ENCODE measurements around the gene TNP2.

Gene TNP2

GRCh38 chr16:11297492-11298142 is 28.5 kb upstream of the TNP2 start:
- TF ChIP-seq CTCF (IDR thresholded peaks at IDR 0.05; ENCODE audit: insufficient read depth, low read length, missing control alignments): no peak
- DNase-seq (ENCODE audit: low read depth, low spot score): no peak
- POLR2A ChIA-PET: interaction anchor here (0.8 to 1.2 kb wide), 3 partner anchors 29 to 42 kb away, joined by 3 to 6 read pairs (median 3); partner anchors contain the start of genes SOCS1 and TNP2
- CTCF ChIA-PET: interaction anchor here (0.7 to 2.1 kb wide), 6 partner anchors 21 to 334 kb away, joined by 3 to 6 read pairs (median 3); no protein-coding TSS in a partner anchor
- H3K4me3 ChIP-seq (ENCODE audit: low read depth, low read length): peak overlapping the region; percentile 25; the same call in 1 of the 2 replicates

DNA sequence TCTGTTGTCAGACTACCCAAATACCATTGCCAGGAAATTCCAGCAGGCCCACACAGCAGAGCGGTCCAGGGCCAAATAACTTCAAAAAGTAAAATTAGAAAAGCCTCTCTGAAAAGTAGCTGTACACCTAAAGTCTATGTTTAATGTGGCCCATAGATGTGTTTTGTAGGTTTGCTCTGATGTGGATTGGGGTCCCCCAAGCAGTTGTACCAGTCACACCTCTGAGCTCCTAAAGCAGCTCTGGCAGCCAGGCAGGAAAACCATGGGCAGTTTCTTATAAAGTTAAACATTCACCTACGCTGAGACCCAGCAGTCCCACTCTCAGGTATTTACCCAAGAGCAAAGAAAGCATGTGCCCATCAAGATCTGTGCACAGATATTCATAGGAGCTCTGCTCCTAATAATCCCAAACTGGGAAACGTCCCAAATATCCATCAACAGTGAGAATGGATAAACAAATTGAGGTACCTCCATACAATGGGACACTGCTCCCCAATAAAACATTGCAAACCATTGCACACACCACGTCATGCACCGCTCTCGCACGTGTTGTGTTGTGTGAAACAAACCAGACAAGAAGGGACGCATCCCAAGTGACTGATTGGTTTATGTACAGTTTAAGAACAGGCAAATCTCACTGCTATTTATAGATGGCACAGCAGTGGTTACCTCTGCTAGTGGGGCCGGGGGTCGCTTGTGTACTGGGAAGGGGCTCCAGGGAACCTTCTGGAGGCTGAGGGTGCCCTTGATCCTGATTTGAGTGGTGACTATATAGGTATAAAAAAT is 27.8 kb upstream of the TNP2 start:
- peak overlapping the region; percentile 25; the same call in 1 of the 2 replicates for H3K4me3 ChIP-seq (ENCODE audit: low read depth, low read length)
- ChIA-PET POLR2A (interaction anchor here (0.8 to 1.1 kb wide), 2 partner anchors 28 to 41 kb away, joined by 3 to 6 read pairs; partner anchors contain the start of genes SOCS1 and TNP2), CTCF (interaction anchor here (1.5 to 1.6 kb wide), 2 partner anchors 21 to 333 kb away, joined by 3 to 4 read pairs; no protein-coding TSS in a partner anchor)
- TF ChIP-seq CTCF (IDR thresholded peaks at IDR 0.05; ENCODE audit: insufficient read depth, low read length, missing control alignments): no peak
- DNase-seq (ENCODE audit: low read depth, low spot score): no peak

DNA sequence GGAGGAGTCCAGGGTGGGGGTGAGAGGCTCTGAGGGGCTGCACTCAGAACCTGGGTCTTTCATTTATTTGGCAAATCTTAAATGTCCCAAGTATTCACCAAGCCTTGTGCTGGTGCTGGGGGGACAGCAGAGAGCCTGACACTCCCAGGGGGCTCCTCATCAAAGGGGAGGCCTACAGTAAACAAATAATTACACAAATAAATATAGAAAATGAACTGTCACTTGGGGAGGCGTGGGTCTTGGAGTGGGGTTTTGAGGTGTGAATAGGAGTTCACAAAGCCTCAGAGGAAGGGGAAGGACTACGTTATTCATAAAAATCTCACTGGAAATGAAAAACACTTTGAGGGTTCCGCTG is 27.2 kb upstream of the TNP2 start:
- TF ChIP-seq CTCF (IDR thresholded peaks at IDR 0.05; ENCODE audit: insufficient read depth, low read length, missing control alignments): no peak
- no peak overlapping the region for H3K4me3 ChIP-seq (ENCODE audit: low read depth, low read length)
- CTCF ChIA-PET: interaction anchor here (1.5 to 1.6 kb wide), 2 partner anchors 22 to 332 kb away, joined by 3 to 4 read pairs; no protein-coding TSS in a partner anchor
- no peak for DNase-seq (ENCODE audit: low read depth, low spot score)
- POLR2A ChIA-PET: no interaction called here

DNA sequence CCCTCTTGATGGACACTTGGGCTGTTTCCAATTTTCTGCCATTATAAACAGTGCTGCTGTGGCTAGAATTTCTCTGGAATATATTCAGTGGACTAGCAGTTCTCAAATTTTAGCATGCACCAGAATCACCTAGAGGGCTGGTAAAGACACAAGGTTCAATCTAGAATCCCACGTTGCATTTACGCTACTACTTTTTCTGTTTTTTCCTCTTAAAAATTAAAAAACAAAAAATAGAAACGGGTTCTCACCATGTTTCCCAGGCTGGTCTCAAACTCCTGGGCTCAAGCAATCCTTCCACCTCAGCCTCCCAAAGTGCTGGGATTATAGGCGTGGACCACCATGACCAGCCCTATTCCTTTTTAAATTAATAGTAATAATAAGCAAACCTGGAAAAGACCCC is 26.5 kb upstream of the TNP2 start:
- TF ChIP-seq CTCF (IDR thresholded peaks at IDR 0.05; ENCODE audit: insufficient read depth, low read length, missing control alignments): no peak
- no peak for DNase-seq (ENCODE audit: low read depth, low spot score)
- ChIA-PET CTCF (no interaction called here), POLR2A (no interaction called here)
- H3K4me3 ChIP-seq (ENCODE audit: low read depth, low read length): no peak overlapping the region

GRCh38 chr16:11292076-11292748 is 23.1 kb upstream of the TNP2 start:
- ChIA-PET CTCF (interaction anchor here (1.1 kb wide), 1 partner anchor 9 kb away, joined by 3 read pairs; no protein-coding TSS in a partner anchor), POLR2A (no interaction called here)
- no peak overlapping the region for H3K4me3 ChIP-seq (ENCODE audit: low read depth, low read length)
- TF ChIP-seq CTCF (IDR thresholded peaks at IDR 0.05; ENCODE audit: insufficient read depth, low read length, missing control alignments): no peak
- DNase-seq (ENCODE audit: low read depth, low spot score): no peak
